ENCODE results near the gene CSK.

GRCh38 chr15:74838746-74839525, 57.1 kb downstream of the CSK start:
- TF ChIP-seq CTCF (IDR thresholded peaks at IDR 0.05) (no peak), POLR2A (IDR thresholded peaks at IDR 0.05) (no peak), POLR2AphosphoS5 (IDR thresholded peaks at IDR 0.05) (no peak), EP300 (IDR thresholded peaks at IDR 0.05) (no peak)
